ENCODE data around the gene DNAJB5. TPM values are rescaled to one million over a fixed set of nuclear protein-coding genes. Genes with fewer than 3 reads are reported as not detected.

DNAJB5 gene
- total and polyA plus RNA-seq, 2 experiments from 2014 or later: 20.3 to 37.4 TPM

GRCh38 chr9:34982361-34982760 lies 7.2 kb upstream of the DNAJB5 start:
- H3K27ac ChIP-seq (ENCODE audit: low read depth): no peak overlapping the region
- no peak for DNase-seq (ENCODE audit: low spot score)
- H3K4me3 Mint-ChIP-seq: no peak overlapping the region

DNA sequence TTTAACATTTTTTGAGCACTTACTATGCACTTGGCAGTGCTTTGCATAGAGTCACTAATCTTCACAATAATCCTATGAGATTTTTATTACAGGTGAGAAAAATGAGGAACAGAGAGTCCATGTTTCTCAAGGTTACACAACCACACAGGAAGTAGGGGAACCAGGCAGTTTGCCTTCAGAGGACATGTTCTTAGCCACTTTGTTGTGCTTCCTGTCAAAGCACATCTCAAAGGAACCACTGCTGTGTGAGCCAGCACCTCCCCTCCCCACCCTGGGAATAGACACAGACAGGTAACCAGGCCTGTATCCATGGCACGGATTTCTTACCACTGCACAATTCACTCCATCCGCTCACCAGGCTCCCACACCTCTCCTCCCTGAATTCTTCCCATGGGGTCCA lies 6.3 kb upstream of the DNAJB5 start:
- H3K4me3 Mint-ChIP-seq: no peak overlapping the region
- no peak overlapping the region for H3K27ac Mint-ChIP-seq
- no peaks in the 10 kb centered on the region; the same call in 2 of the 3 replicates for H3K9me3 Mint-ChIP-seq
- no peaks in the 10 kb centered on the region for H3F3A ChIP-seq (replicated peaks; ENCODE audit: low read depth)
- H3K36me3 Mint-ChIP-seq (ENCODE audit: low read depth): no peaks in the 10 kb centered on the region
- no peaks in the 10 kb centered on the region for H3K36me3 ChIP-seq (ENCODE audit: insufficient read depth)
- DNase-seq (ENCODE audit: low spot score) (no peak), ATAC-seq (no peak)
- H3K9me2 ChIP-seq (ENCODE audit: insufficient read depth): 0 out of 2 replicates have a peak, but pooled peaks cover 3% of the 10 kb centered on the region
- H4K20me1 ChIP-seq (replicated peaks; ENCODE audit: insufficient read depth): no peaks in the 10 kb centered on the region
- H3K4me1 ChIP-seq (ENCODE audit: insufficient read depth): peaks cover 13% of the 10 kb centered on the region
- H2AFZ ChIP-seq: no peak overlapping the region
- no peak overlapping the region for H3K4me3 ChIP-seq
- H3K79me2 ChIP-seq (replicated peaks; ENCODE audit: insufficient read depth): no peaks in the 10 kb centered on the region
- peaks cover 10% of the 10 kb centered on the region for H3K27me3 Mint-ChIP-seq (ENCODE audit: insufficient read depth, low read depth, poor library complexity)
- H3K4me1 Mint-ChIP-seq: peaks cover 25% of the 10 kb centered on the region
- no peaks in the 10 kb centered on the region for H3K27me3 ChIP-seq (ENCODE audit: insufficient read depth)
- no peak overlapping the region for H3K27ac ChIP-seq (ENCODE audit: low read depth)
- no peak overlapping the region for H3K4me2 ChIP-seq
- TF ChIP-seq STAT1 (IDR thresholded peaks at IDR 0.05; ENCODE audit: unreplicated experiment) (no peak), ZNF331 (CRISPR knock-in tag; IDR thresholded peaks at IDR 0.05; ENCODE audit: low read depth) (no peak), EZH2 (IDR thresholded peaks at IDR 0.05; ENCODE audit: low read depth, unreplicated experiment) (no peak), ZNF462 (CRISPR knock-in tag; IDR thresholded peaks at IDR 0.05) (no peak), CREB1 (CRISPR knock-in tag; IDR thresholded peaks at IDR 0.05; ENCODE audit: low read depth) (no peak), REST (IDR thresholded peaks at IDR 0.05; ENCODE audit: unreplicated experiment) (no peak), JUNB (IDR thresholded peaks at IDR 0.05; ENCODE audit: unreplicated experiment) (no peak), NANOG (IDR thresholded peaks at IDR 0.05; ENCODE audit: borderline replicate concordance) (no peak), POLR2AphosphoS5 (IDR thresholded peaks at IDR 0.05; ENCODE audit: low read depth) (no peak)
- TF ChIP-seq, protein P1, sequence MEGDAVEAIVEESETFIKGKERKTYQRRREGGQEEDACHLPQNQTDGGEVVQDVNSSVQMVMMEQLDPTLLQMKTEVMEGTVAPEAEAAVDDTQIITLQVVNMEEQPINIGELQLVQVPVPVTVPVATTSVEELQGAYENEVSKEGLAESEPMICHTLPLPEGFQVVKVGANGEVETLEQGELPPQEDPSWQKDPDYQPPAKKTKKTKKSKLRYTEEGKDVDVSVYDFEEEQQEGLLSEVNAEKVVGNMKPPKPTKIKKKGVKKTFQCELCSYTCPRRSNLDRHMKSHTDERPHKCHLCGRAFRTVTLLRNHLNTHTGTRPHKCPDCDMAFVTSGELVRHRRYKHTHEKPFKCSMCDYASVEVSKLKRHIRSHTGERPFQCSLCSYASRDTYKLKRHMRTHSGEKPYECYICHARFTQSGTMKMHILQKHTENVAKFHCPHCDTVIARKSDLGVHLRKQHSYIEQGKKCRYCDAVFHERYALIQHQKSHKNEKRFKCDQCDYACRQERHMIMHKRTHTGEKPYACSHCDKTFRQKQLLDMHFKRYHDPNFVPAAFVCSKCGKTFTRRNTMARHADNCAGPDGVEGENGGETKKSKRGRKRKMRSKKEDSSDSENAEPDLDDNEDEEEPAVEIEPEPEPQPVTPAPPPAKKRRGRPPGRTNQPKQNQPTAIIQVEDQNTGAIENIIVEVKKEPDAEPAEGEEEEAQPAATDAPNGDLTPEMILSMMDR (conservative IDR thresholded peaks at IDR 0.05; ENCODE audit: low read depth in 2 of 2): no peak

More at GRCh38 chr9:34982361-34982760, 7.2 kb upstream of the DNAJB5 start:
- no peak for TF ChIP-seq EZH2phosphoT487 (IDR thresholded peaks at IDR 0.05; ENCODE audit: unreplicated experiment)
- Histone ChIP-seq H3K4me1 (ENCODE audit: insufficient read depth) (peaks cover 8% of the 10 kb centered on the region; the same call in 1 of the 2 replicates), H4K20me1 (replicated peaks; ENCODE audit: insufficient read depth) (no peaks in the 10 kb centered on the region), H3K36me3 (ENCODE audit: insufficient read depth) (no peaks in the 10 kb centered on the region), H3K4me3 (no peak overlapping the region), H3K27me3 (ENCODE audit: insufficient read depth) (no peaks in the 10 kb centered on the region), H3K79me2 (replicated peaks; ENCODE audit: insufficient read depth) (no peaks in the 10 kb centered on the region), H3K9me2 (ENCODE audit: insufficient read depth) (0 out of 2 replicates have a peak, but pooled peaks cover 3% of the 10 kb centered on the region), H3F3A (replicated peaks; ENCODE audit: low read depth) (no peaks in the 10 kb centered on the region), H3K4me2 (no peak overlapping the region), H2AFZ (no peak overlapping the region)
- no peak for ATAC-seq
- H3K36me3 Mint-ChIP-seq (ENCODE audit: low read depth): no peaks in the 10 kb centered on the region
- no peaks in the 10 kb centered on the region; the same call in 2 of the 3 replicates for H3K9me3 Mint-ChIP-seq
- H3K27ac Mint-ChIP-seq: no peak overlapping the region
- H3K4me1 Mint-ChIP-seq: peaks cover 19% of the 10 kb centered on the region
- peaks cover 13% of the 10 kb centered on the region for H3K27me3 Mint-ChIP-seq (ENCODE audit: insufficient read depth, low read depth, poor library complexity)
